ENCODE data around the gene ELOVL7.
A peak's percentile ranks its signal among the peaks of the same experiment; 100 is the strongest.

DNA sequence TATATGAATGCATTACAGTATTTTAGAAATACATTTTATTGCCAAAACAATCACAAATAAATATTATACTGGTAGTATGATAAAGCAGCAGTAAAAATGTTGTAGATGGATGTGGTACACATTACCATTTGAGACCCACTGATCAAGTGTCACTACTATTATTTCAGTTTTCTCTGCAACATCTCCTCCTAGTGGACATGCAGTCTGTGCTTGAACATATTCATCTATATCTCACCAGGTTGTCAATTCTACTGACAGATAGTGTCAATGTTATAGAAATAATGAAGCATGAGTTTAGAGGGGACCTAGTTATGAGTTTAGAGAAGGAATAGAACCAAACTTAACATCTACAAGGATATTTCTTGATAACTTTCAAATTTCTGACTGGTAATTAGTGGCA lies 39.2 kb upstream of the ELOVL7 start:
- peak in 3 of 4 donors; percentile 20 to 34 (median 21) for TF ChIP-seq CTCF (IDR thresholded peaks at IDR 0.05)
- no peak for TF ChIP-seq POLR2A (IDR thresholded peaks at IDR 0.05)

All from right lobe of liver (tissue), 4 donors.